NCI-H82 treated with DMSO at 0.1 percent for 48 hours (cell line): Measurements from ENCODE around the gene OGFOD1.

ENCODE experiments used
- DNase-seq: peaks from one replicate; lab custom pipeline; 2025; ENCODE audit not compliant: unreplicated experiment; lab: John Stamatoyannopoulos, UW

The OGFOD1 gene

DNA sequence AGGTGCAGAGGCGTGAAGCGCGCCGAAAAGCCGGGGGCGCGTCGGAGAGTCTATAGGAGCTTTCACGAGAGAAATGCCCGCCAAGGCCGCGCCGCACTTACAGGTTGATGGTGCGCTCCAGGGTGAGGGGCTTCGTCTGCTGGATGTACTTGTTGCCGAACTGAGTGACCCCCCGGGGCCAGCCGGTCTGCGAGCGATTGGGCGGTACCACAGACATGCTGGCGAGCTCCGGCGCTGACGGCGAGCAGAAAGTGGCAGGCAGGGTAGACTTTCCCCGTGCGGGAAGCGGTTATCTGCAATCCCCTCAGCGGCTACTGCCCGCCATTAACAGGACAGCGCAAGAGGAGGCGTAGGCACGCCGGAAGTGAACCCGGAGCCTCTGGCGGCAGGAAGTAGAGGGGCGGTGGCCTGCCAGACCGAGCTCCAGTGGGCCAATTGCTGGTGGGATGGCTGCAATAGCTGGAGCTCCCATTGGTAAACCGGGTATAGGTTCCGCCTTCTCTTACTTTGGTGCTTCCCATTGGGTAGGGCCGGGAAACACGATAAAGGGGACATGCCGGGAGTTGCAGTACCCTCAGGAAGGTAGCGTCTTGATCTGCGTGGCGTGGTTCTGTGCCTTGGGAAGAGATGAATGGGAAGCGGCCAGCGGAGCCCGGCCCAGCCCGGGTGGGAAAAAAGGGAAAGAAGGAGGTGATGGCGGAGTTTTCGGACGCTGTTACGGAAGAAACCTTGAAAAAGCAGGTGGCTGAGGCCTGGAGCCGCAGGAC lies at the start of gene OGFOD1, which contains the start of gene NUDT21:
OGFOD1 (plus strand) TSS at position 569 of the 767 bp plus-strand sequence; CDS start at position 628, 59 bp downstream.
NUDT21 (minus strand) TSS at position 347 of the 767 bp plus-strand sequence; CDS start at position 217, 130 bp downstream.
- DNase-seq: peak; percentile 93

DNA sequence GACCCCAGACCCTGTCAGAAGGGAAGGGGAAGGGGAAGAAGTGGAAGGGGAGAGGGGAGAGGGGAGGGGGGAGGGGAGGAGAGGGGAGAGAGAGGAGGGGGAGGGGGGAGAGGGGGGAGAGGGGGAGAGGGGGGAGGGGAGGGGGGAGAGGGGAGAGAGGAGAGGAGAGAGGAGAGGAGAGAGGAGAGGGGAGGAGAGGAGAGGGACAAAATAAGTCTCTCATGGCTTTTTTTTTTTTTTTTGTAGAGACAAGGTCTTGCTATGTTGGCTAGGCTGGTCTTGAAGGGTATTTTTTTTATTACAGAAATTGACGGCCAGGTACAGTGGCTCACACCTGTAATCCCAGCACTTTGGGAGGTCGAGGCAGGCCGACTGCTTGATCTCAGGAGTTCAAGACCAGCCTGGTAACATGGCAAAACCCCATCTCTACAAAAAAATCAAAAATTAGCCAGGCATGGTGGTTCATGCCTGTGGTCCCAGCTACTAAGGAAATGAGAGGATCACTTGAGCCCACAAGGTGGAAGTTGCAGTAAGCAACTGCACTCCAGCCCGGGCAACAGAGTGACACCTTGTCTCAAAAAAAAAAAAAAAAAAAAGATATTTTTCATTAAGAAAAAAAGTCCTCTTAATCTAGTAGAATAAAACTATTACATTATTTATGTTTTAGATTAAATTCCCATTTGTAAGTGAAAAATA lies 45.2 kb upstream of the OGFOD1 start:
- DNase-seq: no peak

DNA sequence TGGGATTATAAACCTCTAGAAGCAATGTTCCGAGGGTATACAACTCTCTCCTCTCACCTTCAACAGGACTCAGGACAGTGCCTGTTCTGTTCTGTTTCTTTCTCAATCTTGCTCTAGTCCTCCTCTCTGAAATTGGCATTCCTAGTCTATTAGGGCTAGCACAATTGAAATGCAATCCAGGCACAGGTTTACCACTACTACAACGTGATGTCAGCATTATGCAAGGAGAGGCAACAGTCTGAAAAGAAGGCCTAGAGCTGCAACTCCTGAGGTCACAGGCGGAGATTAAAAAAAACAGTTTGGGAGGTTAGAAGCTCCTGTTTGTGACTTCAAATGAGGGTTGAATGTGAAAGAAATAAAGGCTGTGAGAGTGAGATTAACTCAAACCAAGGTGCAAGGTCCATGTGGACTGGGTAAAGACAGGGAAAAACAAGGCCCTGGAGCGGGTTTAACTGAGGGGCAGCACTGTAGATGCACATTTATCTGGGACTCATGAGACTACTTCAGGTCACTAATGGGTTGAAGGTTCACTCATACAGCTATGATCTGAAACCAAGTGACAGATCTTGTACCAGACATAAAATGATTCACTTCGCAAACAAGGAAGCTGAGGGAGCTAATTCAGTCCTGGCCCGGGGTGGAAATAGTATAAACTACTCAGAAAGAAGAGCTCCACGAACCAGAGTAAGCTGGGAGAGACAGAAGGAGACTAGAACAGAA lies 42.8 kb upstream of the OGFOD1 start:
- no peak for DNase-seq

DNA sequence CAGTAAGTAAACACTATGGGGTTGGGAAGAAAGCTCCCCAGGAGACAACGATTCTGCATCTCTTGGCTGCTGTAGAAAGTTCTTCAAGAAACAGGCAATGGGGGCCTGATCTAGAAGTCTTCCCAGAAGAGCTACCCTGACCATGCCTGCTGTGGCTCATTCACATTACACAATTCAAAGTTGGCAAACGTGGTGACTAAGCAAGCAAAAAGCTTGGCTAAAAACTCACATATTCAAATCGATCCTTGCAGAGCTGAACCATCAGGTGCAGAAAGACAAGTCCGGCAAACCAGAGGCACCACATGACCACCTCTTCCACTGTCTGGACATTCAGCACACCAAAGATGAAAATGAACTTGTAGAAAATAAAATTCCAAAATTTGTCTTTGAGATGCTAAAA lies 42.2 kb upstream of the OGFOD1 start:
- DNase-seq: no peak

DNA sequence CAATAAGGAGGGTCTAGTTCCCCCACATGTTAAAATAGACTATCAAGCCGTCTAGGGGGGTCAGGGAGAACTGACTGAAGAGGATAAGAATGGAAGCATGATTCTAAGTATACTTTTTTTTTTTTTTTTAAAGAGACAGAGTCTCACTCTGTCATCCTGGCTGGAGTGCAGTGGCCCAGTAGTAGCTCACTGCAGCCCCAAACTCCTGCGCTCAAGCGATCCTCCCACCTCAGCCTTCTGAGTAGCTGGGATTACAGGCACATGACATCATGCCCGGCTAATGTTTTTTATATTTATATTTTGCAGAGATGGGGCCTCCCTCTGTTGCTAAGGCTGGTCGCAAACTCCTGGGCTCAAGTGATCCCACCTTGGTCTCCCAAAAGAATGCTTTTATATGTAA lies 40.2 kb upstream of the OGFOD1 start:
- DNase-seq: no peak

DNA sequence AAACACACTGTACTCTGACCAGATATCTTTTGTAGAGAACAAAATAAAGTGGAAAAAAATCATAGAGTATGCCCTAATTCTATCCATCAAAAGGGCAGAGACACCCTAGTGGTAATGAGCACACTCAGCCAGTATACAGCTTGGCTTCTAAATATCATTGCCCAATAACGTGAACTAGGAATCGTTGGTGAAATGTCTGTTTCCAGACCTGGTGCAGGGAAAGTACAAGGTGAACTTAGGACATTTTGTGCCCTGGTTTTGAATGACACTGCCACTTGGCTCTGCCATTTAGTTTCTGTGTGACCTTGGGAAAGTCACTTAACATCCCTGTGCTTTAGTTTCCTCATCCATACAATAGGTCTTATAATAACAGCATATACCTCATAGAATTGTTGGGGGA lies 39.7 kb upstream of the OGFOD1 start:
- DNase-seq: no peak

DNA sequence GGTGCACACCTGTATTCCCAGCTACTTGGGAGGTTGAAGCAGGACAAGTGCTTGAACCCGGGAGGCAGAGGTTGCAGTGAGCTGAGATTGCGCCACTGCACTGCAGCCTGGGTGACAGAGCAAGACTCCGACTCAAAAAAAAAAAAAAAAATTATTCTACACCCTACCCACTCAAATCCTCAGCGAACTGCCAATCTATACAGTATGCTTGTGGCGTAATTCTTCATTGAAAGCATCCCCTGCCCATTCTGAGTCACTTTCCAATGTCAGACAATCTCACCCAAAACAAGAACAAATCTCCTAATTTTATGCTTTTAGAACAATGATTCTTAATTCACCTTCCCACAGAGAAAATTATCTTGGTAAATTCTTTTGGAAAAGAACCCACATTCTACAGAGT lies 38.0 kb upstream of the OGFOD1 start:
- no peak for DNase-seq

DNA sequence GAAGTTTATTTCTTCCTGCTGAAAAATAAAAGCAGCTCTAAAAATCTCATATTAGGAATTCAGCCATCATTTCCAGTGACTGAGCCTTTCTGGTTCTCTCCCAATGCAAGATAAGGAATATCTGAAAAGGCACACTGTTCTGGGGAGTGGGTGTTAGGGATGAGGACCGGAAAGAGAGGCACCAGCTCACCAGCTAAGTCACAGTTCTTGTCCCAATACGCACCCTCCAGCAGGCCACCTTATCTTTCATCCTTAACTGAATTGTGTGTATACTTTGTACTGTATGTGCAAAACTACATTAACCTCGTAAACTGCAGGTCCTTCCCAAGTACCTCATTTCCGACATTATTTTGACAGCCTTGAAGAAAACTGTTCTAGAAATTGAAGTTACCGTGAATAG lies 37.0 kb upstream of the OGFOD1 start:
- no peak for DNase-seq

DNA sequence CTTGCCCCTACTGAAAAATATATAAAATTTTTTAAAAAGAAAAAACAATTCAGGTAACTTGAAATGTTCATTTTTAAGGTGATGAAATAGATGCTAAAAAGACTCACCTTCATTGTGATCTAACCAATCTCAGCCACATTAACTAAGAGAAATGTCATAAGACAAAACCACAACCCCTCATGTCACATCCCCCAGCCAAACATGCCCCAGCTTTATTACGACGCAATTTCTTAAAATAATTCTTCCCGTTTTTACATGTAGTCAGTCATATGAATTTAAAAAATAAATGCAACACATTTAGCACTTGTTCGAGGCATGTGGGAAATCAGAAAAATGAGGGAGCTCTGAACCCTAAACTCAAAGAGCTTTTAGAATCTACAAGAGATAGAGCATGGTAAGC lies 35.5 kb upstream of the OGFOD1 start:
- DNase-seq: no peak

DNA sequence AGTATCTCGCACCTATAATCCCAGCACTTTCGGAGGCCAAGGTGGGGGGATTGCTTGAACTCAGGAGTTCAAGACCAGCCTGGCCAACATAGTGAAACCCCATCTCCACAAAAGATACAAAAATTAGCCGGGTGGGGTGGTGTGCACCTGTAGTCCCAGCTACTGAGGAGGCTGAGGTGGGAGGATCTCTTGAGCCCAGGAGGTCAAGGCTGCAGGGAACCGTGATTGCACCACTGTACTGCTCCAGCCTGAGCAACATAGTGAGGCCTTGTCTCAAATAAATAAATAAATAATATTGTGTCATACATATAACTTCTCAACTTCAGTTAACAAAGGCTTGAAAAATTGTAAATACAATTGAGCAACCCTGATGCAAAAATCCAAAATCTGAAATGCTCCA lies 34.2 kb upstream of the OGFOD1 start:
- DNase-seq: no peak

DNA sequence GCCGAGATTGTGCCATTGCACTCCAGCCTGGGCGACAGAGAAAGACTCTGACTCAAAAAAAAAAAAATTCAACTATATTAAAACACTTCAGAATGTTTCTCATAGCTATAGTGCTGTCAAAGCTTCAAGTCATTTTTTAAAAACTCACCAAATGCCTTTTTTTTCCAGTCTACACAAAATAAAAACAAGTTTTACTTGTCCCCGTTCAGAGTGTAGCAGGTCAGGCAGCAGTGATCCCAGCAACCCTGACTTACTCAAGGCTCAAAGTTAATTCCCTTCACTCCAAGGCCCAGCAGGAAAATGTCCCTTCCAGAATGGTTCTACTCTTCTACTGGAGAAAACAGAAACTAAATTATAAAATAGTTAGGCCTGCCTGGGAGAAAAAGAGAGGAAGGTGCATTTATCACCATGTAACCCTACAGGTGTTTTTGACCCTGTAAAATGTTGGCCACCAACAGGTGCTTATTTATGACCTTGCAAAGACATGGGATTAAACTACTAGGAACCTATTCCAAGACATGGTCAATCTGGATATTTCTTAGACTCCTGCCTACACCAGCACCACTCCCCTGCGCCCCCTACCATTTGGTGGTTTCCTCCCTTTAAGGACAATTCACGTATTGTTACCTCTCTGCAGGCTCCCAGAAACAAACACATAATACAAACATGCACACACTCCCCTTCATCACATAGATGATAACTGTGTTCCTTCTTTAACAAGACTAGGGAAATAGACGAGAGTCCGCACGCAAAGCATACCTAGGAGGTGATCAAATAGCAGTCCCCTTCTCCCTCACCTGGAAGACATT lies 31.4 kb upstream of the OGFOD1 start:
- no peak for DNase-seq

DNA sequence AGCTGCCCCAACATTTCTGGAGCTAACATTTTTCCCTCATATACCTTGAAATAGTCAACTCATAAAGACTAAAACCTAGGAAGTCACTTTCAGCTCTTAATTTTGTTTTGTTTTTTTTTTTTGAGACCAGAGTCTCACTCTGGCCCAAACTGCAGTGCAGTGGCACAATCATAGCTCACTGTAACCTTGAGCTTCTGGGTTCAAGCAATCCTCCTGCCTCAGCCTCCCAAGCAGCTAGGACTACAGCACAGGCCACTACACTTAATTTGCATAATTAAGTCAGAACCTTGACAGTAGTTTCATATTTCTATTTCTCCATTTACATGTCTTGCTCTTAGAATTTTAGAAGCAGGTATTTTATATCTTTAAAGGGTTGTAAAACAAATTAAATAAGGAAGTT lies 30.7 kb upstream of the OGFOD1 start:
- no peak for DNase-seq

DNA sequence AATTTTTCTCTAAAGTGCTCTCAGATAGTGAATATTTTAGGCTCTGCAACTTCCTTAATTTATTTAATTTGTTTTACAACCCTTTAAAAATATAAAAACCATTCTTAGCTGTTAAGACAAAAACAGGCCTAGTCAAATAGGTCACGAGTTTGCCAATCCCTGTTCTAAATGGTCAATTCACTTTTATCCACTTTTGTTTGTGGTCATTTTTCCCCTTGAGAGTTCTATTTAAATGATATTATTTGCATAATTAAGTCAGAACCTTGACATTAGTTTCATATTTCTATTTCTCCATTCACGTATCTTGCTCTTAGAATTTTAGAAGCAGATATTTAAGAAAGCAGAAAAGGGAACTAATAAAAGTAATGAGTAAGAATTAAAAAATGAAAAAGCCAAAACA lies 30.0 kb upstream of the OGFOD1 start:
- DNase-seq: no peak

DNA sequence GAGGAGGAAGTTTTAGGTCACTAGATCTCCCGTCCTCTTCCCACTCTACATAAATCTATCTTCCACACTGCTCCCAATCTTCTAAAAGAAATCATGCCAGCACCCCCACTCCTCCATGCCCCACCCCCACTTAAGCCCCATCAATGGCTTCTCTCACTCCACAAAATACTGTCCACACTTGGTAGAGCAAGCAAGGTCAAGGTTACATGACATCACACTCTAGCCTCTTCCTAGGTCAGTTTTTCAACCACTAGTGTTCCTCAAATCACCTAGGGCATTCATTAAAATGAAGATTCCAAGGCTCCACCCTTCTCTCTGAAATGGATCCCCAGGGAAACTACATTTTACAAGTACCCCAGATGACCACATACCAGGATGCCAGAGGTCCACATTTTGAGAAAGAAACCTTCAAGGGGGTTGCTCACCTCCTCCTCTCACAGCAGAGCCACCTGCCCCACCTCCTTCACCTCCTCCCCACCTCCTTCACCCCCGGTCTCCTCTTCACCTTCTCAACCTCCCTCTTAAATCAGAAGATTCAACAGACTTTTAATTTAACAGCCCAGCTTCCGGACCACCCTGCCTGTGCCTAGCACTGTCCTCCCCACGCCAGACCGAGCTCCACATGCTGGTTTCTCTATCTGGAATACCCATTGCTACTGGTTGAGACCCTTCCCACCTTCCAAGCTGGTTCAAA lies 29.2 kb upstream of the OGFOD1 start:
- no peak for DNase-seq

DNA sequence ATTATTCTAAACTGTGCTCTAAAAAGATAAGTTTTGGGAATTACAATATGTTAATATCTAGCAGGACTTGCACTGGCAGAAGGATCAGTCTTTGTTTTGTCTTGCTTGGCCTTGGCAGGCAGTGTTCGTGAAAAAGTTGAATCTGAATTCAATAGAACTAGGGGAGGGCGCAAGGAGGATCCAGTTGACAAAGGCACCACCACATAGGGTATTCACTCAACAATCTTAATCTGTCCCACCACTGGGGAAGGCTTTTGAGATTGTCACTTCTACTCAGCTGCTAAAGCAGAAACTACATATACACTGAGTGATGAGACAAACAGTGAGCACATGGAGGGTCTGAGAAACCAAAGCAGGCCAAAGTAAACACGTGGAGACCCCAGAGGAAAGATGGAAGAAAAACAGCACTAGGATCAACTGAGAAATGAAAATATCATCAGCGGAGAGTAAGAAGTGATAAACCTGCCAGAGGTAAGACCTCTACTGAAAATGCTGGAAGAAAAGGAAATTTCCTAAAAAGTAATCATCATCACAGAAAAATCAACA lies 28.4 kb upstream of the OGFOD1 start:
- DNase-seq: no peak

DNA sequence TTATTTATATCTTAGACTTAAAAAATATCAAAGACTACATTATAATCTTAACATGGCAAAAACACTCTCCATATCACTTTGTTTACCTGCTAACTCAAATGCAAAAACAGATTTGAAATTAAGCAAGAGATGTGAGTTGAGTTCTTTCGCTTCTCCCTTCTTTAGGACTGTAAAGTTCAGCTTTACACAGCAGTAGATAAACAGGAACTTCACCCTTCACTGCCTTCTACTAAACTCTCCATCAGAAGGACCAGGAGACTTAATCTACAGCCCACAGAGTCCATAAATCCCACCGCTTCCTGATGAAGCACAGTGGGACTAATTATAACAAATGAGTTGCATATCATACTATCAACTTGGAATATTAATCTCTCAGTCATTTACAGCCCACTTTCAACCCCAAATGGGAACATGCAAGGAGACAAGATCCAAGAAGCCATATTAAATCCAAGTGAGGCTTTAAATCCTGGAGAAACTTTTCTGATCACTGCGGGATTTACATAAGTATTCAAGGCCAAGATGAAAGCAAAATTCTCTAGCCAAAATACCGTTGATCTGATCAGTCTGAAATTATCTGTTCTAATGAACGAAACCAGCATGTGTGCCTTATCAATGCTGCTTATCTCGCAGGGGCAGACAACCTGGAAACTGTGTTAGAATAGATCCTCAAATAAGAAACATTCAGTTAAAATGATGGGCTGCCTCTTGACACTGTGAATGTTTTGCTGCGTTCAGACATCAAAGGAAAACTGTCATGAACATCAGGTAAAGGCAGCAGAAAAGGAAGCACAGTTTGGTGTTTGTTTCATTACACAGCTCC lies 27.6 kb upstream of the OGFOD1 start:
- DNase-seq: no peak

DNA sequence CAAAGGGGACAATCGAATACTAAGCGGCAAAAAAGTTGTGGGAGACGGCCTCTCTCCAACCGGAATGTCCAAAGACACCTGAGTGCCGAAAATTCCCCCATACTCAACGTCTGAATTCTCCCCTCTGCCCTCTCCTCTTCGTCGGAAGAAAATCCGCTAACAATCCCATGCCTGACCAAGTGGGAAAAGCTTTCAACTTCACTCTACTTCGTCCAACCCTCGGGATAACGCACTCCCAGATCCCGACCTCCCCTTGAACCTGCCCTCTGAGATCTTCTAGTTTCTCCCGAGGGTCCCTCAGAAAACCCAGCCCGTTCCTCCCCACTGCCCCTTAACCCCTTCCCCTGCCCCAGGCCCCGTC lies 27.0 kb upstream of the OGFOD1 start:
- DNase-seq: no peak

DNA sequence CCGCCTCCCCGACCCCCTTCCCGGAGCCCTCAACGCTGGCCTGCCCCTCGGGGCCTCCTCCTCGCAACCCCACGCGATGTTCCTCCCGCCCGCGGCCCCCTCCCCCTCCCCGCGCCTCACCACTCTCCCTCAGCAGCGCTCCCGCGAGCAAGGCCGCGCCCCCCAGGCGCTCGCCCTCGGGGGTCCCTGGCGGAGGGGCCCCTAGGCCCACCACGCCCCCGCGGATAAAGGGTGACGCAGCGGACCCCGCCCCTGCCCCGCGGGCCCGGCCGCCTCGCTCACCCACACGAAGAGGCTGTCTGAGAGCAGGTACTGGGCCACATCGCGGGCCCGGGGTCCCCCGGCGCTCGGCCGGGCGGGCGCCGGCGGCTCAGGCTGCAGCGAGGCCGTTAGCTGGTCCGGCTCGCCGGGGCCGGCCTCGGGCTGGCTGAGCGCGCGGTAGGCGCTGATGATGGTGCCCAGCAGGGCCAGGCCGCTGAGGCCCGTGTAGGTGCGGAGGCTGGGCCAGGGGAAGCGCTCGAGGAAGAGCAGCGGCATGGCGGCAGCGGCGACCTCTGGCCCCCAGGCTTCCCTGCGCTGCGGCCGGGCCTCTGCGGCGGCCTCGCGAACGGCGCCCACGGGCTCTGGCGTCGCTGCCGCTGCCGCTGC lies 26.4 kb upstream of the OGFOD1 start:
- DNase-seq: no peak

DNA sequence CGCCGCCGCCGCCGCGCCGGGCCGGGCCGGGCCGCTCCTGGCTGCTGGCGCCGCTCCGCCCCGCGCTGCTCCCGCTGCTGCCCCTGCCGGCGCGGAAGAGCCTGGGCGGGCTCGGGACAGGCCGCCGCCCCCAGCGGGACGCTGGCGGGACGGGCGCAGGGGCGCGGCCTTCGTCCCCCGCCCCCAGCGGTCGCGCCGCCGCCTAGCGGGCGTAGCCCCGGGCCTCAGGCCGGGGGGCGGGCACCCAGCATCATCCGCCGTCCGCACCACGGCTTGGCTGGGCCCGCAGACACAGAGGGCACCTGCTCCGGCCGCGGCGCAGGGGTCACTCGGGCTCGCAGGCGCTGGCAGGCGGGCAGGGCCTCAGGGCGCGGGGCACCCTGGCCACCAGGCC lies 25.9 kb upstream of the OGFOD1 start, which contains the start of gene AMFR:
AMFR (minus strand) TSS at position 107 of the 394 bp plus-strand sequence. CDS start 218 bp downstream, outside the sequence.
- DNase-seq: no peak
